GM12874 (cell line): ENCODE data around the gene PPDPF.

Experiments used
- TF ChIP-seq, protein P1 (sequence below): IDR thresholded peaks from 2 replicates; pipeline ENCODE4 v1.5.1; 2011; ENCODE audit warnings: low read depth, mild to moderate bottlenecking, control low read depth, low read length, moderate library complexity; ENCODE audit not compliant: insufficient read depth

Gene PPDPF

DNA sequence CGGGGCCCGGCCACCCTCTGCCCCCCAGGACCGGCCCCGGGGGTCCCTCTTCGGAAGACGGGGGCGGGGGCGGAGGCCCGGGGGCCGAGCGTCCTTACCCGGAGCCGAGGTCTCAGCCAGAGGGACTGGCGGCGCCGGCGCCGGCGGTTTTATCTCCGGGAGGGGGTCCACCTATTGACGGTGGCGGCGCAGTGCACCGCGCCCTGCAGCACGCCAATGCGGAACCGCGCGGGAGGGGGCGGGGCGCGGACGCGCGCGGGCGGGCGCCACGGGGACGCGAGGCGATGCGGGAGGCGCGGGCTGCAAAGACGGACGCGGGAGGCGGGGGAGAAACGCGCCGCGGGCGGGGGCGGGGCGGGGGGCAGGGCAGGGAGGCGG lies 21.6 kb upstream of the PPDPF start, which contains the start of gene EEF1A2:
Gene EEF1A2 (minus strand): TSS at position 124 of the 378 bp plus-strand sequence. CDS start 1,320 bp downstream, outside the sequence.
- TF ChIP-seq, protein P1, sequence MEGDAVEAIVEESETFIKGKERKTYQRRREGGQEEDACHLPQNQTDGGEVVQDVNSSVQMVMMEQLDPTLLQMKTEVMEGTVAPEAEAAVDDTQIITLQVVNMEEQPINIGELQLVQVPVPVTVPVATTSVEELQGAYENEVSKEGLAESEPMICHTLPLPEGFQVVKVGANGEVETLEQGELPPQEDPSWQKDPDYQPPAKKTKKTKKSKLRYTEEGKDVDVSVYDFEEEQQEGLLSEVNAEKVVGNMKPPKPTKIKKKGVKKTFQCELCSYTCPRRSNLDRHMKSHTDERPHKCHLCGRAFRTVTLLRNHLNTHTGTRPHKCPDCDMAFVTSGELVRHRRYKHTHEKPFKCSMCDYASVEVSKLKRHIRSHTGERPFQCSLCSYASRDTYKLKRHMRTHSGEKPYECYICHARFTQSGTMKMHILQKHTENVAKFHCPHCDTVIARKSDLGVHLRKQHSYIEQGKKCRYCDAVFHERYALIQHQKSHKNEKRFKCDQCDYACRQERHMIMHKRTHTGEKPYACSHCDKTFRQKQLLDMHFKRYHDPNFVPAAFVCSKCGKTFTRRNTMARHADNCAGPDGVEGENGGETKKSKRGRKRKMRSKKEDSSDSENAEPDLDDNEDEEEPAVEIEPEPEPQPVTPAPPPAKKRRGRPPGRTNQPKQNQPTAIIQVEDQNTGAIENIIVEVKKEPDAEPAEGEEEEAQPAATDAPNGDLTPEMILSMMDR = no peak

DNA sequence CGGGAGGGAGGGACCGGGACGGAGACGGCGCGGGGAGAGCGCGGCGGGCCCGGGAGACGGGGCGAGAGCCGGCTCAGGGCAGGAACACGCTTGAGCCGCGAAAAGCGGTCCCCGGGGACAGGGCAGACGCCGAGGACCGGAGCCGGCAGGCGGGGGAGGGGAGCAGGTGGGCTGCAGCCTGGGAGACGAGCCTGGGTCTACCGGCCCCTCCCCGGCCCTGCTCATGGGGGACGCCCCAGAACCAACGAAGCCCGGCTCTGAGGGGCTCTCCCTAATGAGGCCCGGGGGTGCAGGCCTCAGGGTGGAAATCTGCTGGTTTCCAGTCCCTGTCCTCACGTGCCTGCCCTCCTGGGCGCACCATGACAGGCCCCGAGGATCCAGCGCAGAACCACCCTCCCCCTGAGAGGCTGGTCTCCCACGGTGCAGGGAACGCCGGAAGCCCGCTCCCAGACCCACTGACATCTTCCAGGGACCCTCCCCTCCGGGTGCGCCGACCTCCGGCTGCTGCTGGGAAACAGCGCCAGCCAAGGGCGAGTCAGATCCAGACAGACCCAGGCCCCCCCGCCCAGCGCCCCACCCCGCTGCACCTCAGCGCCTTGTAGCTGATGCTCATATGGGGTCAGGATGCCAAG lies 21.1 kb upstream of the PPDPF start:
- TF ChIP-seq, protein P1 = no peak

DNA sequence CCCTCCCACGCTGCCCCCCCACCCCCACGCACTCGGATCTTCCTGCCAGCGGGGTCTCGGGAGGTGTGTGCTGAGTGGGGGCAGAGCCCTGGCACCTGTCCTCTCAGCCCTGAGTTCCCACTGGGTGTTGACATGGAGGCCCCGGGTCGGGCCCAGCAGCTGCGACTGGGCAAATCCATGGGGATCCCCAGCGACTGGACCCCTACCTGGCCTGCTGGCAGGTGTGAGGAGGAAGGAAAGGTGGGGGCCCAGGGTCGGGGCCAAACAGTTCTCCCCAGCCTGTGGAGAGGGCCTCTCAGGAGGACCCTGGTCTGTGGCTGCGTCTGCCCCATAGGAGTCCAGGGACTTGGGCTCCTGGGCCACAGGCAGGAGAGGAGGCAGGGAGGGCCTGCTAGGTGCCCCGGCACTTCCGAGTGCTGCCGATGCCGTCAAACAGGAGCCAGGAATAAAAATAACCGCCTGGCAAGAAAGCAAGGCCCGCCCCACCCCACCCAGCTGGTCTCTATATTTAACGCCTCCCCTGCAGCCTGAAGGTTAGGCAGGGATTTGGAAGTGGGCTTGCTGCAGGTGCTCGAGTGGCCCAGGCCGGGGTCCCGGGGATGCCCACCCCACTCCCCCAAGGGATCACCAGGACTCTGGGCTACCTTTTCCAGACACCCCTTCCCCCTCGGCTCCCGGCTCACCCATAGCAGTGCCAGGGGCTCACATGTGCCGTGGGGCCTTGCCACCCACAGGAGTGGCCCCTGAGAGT lies 20.2 kb upstream of the PPDPF start:
- TF ChIP-seq, protein P1 = no peak

DNA sequence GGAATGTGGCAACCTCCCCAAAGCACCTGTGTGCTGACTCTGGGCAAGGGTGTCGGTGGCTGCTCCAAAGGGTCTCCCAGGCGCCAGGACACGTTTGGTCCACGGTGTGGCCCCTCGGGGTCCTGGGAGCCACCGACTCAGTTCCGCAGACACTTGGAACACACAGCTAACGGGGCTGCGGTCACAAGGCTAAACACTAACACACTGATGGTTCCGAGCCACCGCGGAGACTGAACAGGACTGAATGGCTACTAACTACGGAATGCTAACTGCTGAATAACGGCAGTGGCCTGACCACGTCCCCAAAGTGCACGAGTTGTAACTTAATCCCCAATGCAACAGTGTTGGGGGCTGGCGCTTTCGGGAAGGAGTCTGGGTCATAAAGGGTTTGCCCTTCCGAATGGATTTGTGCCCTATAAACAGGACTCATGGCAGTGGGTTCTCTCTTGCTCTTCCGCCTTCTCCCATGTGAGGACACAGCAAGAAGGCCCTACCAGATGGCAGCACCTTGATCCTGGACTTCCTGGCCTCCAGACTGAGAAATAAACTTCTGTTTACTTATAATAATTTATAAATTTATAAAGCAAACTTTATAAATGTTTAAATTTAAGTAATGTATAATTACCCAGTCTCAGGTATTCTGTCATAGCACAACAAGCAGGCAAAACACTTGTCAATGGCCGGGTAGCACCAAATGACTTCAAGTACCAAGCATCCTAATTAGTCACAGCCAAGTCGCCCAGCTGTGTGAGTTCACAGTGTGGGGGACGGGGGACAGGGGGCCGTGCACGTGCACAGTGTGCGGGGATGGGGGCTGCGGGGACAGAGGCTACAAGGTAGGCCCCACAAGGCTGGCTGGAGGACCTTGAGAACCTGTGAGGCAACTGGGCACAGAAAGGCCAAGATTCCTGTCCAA lies 19.4 kb upstream of the PPDPF start:
- TF ChIP-seq, protein P1 = no peak

DNA sequence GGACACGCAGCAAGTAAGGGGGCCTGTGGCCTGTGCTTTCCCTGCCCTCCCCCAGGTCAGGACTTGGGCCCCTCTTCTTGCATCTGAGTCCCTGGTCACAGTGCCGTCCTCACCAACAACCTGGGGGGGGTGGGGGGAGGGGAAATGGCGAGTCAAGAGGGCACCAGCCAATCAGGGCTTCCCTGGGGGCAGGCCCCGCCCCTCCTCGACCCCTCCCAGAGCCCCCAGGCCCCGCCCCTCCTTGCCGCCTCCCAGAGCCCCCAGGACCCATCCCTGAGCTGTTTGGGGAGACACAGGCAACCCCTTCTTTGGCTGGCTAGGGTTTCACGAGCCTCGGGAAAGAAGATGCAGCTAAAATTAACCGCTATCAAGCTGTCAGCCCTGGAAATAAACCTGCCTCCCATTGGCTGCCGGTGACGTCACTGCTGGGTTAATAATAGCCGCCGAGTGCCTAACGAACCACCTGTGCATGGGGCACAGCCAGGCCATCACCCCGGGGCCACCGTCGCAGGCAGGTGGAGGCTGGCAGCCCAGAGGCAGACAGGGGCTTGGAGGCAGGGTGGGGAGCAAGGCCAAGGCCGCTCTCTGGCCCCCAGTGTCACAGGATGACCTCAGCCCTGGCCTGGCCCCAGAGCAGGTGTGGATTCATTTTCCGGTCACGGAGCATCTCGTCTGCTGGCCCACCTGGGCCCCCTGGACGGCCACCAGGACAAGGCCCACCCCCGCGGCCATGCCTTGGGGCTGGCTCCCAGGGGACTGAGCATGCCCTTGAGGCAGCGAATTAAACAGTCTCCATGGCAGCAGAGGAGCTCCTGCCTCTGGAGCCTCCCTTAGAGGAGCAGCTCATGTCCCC lies 18.5 kb upstream of the PPDPF start:
- TF ChIP-seq, protein P1 = no peak

DNA sequence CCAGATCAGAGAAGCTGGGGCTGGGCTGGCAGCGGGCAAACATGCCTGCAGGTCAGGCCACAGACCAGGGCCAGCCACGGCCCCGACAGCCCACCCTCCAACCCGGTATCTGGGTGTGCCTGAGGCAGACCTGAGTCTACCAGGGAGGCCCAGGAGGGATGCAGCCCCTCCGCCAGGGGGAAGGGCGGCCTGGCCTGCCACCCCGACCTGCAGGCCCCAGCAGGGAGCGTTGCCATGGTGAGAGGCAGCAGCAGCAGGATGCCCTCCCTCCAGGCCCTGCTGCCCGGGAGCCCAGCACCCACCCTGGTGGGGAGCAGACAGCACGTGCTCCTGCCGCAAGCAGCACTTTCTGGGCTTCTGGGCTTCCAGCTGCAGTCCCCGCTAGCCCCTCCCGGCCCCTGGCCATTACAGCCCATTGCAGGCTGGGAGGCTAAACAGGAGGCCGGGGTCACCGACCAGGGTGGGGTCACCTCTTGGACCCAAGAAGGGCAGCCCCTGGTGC lies 17.8 kb upstream of the PPDPF start:
- TF ChIP-seq, protein P1 = no peak
